ENCODE results near the gene MAMDC2.
"Not testable (repeated sequence)": the region's sequence is repeated elsewhere in the genome, so short reads cannot be mapped to it uniquely, and the experiment has no call there.

Gene MAMDC2

DNA sequence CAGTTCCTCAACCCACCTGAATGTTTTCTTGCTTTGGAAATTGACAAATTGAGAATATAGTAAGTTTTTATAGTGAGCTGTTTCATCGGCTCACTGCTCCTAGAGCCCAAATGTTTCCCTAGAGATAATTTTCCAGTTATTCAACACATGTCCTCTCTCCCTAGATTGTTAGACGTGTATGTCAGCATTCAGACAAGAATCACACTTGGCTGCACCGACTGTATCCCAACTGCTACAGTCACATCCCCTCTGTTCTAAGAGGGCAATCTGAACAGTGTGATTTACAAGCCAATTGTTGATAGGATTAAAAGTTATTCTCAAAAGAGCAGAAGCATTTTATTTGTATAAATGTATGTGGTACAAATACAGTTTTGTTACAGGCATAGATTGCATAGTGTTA is 93.9 kb downstream of the MAMDC2 start:
- no peak for DNase-seq

DNA sequence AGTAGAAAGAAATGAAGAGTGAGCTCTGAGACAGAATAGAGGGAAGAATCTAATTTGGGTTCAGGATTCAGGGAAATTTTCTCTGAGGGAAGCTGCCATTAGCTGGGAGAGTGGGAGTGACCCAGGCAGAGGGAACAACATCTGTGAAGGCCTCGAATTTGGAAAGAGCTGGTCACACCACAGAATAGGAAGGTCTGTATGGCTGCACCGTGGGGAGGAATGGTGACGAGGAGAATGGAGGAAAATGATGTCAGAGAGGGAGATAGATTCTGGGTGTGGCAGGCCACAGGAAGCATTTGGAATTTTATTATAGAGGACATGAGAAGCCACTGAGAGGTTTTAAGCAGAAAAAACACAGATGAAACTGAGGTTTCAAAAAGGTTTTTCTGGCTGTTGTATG is 98.5 kb downstream of the MAMDC2 start:
- no peak for DNase-seq

DNA sequence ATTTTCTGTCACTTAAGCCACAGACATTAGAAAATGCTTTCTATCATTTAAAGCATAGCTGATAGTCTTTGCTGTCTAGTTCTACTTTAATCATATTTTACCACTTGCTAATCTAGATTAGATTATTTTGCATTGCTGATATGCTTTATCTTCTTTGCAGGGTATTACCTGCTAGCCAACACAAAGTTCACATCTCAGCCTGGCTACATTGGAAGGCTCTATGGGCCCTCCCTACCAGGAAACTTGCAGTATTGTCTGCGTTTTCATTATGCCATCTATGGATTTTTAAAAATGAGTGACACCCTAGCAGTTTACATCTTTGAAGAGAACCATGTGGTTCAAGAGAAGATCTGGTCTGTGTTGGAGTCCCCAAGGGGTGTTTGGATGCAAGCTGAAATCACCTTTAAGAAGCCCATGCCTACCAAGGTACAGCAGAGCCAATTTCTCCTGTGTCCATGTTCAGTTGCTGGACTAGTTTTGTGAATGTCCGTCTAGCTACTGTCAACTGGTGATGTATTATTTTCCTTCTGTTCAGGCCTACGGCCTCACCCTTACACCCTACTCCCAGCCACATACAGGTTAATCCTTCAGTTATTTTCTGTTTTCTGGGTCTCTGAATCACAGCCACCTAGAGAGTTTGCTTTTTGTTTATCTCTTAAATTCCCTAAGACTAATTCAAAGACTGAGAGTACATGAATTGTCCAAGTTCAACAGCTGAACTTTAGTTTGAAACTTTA is 99.9 kb downstream of the MAMDC2 start:
- no peak for DNase-seq

DNA sequence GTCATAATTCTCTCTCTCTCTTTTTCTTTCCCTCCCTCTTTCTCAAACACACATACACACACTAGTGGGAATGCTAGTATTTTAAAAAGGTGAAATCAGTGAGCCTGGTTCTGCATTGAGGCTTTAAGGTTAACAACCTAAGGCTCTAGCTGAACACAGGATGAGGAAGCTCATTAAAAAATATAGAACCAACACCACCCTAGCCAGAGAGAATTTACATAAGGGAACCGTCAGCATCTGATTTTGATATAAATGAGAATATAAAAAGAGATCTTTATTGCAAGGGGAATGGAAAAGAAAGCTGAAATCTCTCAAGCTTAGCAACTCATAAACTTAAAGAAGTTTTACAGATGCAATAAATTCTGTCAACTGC is 100.5 kb downstream of the MAMDC2 start:
- no peak for DNase-seq

DNA sequence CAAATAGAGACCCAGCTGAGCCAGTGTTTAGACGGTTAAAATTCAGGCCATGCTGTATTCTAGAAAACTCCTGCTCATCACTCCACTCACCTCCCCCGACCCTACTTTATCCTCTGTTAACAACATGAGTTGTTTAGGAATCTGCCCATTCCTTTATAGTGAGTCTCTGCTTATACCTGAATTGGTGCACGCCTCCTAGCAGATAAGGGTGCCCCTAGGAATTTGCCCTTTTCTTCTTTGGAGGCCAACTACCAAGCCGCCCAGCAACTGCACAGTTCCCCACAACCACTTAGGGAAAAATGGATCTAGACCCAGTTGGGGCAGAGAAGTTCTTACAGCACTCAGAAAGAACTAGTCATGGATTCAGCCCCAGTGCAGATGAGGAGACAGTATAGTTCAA is 102.3 kb downstream of the MAMDC2 start:
- DNase-seq = no peak

- peak; percentile 35 for DNase-seq
Observed at GRCh38 chr9:70147196-70147595, 103.5 kb downstream of the MAMDC2 start.

DNA sequence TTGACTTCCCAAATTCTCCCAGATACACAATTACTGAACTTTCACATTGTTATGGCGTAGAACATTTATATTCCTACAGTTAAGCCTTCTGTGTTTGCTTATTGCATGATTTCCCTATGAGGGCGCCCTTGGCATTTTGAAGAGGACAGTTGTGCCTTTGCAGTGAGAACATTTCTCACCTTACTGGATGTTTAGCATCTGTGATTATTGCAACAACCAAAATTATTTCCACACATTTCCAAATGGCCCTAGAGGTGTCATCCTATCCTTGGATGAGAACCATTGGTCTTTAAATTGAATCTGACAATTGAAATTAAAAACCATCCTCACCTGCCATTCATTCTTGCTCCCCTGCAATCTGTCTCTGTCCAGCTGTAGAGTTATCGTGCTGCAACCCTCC is 104.0 kb downstream of the MAMDC2 start:
- DNase-seq = no peak

GRCh38 chr9:70152350-70152749 is 108.7 kb downstream of the MAMDC2 start:
- no peak for DNase-seq

GRCh38 chr9:70156729-70157128 is 113.1 kb downstream of the MAMDC2 start:
- DNase-seq = no peak

- DNase-seq = no peak
Observed at GRCh38 chr9:70159630-70160029, 116.0 kb downstream of the MAMDC2 start.

DNA sequence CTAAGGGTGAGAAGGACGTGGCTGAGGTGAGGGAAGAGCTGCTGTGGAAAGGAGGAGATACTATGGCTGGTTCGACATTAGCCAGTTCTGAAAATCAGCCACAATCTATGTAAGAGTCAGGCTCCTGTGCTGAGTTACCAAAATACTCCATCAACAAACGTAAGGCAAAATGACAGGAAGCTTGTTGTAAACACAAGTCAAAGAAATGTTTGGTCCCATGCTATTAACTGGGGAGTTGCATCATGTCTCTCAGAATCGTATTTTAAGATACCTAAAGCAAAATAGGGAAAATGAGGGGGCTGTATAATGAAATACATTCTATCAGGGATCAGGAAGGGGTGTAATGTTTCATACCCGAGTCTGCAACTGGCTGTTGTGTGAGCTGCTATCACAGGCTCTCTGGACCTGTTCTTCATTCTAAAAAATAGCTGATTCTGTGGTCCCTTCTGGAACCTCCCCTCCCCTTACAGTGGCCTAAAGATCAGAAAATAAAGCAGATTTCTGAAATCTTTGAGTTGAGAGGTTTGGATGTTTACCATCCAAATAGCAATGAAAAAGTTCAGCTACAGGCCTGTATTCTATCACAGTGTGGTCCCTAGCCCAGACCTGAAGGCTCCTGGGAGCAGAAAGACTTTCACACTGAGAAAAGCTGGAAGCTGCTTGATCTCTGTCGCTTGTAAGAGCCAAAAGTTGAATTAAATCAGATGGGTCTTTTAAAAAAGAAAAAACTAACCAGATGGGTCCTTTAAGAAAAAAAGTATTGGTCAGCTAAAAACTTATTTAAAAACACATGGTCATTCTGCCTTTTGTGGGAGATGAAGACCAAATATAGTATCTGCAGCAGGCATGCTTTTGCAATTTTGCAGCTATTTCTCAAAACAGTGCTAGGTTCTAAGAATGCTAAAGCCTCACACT is 117.3 kb downstream of the MAMDC2 start:
- no peak for DNase-seq

DNA sequence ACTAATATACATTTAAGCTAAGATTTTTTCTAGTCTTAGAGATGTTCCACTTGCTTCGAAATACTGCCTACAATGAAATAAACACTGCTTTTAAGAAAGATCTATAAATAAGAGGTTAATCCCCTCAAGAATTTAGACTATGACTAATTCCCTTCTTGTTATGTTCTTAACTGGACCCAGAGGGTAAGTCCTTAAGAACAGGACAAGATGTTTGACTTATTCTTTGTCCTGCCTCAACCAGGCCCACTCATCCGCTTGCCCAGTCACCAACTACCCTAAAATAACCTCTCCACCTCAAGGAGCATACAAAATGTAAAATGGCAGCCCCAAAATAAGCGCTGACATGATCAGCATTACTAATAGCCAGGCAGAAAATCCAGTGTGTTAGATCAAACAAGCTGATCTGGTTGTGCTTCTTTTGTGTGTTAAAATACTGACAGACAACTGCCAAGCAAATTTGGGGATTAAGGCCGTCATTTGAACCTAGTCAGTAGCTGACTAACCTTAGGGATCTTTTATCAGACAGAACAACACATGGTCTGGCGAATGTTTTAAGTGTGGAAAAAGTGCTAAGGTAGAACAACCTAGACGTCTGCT is 121.5 kb downstream of the MAMDC2 start:
- no peak for DNase-seq

DNA sequence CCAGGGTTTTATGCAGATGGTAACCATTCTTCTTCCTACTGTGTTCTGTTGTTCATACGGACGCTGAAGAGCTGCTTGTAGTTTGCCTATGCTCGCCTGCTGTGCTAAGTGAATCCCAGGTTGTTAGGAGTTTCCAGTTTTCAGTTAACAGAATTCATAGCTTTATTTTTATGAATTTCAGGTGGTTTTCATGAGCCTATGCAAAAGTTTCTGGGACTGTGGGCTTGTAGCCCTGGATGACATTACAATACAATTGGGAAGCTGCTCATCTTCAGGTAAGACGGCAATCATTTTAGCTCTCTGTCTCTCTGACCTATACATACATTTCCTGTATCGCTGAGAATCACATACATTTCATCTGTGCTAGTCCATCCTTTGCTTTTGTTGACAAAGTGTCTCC is 124.9 kb downstream of the MAMDC2 start:
- DNase-seq = no peak

GRCh38 chr9:70169222-70169621 is 125.6 kb downstream of the MAMDC2 start:
- DNase-seq = no peak

DNA sequence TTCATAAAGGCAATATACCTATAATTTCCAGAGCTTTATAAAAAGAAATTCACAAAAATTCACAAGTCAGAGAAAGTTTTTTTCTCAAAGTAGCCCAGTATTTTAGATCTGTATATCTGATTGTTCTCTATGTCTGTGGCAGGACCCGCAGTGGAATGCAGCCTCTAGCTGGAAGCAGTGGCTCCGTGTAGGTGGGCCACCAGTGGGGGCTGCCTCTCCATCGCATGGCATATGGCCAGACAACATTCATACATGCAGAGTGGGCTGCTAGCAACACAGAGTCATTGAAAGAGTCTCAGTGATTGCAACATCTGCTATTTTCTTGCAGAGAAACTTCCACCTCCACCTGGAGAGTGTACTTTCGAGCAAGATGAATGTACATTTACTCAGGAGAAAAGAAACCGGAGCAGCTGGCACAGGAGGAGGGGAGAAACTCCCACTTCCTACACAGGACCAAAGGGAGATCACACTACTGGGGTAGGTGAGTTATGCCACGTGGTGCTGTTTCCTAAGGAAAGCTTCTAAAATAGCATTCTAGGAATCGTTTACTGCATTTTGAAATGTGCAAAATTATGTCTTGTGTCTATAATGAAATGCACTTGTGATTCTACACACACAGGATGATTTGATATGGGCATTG is 126.6 kb downstream of the MAMDC2 start:
- no peak for DNase-seq

DNA sequence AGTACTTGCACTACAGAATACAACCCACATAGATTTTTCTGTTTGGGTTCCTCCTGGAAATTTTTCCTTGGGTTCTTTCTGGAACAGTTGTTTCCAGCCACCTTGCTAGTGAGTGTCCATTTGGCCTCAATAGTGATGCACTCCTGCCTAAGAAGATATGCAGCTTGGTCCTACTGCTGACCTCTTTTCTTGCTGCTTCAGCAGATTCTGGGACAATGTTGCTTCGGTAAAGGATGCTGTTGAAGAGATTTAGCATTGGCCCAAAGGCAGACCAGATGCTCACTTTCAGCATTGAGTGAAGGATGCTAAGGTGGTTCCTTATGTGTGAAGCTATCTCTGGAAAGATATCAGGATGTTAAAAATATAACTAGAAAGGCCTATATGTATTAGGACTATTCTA is 128.9 kb downstream of the MAMDC2 start:
- DNase-seq = no peak

DNA sequence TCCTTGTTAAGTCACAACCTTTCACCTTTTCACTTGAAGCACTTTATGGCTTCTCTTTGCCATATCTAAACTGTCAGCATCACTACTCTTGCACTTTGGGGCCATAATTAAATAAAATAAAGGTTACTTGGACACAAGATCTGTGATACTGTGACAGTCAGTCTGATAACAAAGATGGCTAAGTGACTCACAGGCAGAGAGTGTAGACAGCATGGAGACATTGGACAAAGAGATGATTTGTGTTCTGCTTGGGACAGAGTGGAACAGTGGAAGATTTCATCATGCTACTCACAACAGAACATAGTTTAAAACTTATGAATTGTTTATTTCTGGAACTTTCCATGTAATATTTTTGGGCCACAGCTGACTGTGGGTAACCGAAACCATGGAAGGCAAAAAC is 133.5 kb downstream of the MAMDC2 start:
- no peak for DNase-seq

DNA sequence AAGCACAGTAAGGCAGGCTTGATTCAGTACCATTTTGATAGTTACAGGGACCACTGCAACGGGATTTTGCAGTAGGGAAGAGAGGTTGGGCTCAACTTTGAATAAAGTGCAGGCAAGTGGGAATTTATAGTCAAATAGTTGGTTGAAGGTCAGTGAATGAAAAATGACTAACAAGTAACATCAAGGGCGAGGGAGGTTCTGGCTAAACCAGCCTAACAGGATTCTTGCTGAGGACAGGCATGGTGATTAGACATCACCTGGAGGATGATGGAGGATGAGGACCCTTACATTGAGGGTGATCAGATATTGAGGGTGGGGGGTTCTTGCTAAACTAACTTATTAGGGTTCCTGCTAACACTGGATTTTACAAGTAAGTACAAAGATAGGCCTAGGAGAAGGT is 149.1 kb downstream of the MAMDC2 start:
- DNase-seq = no peak

DNA sequence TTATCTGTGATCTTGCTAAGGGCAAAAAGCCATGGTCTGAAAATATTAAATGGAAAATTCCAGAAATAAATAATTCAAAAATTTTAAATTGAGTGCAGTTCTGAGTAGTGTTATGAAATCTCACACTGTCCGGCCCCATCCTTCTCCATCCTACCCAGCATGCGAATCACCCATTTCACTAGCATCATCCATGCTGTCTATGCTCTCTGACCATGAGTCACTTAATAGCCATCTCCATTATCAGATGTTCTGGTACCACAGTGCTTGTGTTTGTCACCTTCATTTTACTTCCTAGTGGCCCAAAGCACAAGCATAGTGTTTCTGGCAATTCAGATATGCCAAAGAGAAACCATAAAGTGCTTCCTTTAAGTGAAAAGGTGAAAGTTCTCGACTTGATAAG is 151.8 kb downstream of the MAMDC2 start:
- DNase-seq = no peak

DNA sequence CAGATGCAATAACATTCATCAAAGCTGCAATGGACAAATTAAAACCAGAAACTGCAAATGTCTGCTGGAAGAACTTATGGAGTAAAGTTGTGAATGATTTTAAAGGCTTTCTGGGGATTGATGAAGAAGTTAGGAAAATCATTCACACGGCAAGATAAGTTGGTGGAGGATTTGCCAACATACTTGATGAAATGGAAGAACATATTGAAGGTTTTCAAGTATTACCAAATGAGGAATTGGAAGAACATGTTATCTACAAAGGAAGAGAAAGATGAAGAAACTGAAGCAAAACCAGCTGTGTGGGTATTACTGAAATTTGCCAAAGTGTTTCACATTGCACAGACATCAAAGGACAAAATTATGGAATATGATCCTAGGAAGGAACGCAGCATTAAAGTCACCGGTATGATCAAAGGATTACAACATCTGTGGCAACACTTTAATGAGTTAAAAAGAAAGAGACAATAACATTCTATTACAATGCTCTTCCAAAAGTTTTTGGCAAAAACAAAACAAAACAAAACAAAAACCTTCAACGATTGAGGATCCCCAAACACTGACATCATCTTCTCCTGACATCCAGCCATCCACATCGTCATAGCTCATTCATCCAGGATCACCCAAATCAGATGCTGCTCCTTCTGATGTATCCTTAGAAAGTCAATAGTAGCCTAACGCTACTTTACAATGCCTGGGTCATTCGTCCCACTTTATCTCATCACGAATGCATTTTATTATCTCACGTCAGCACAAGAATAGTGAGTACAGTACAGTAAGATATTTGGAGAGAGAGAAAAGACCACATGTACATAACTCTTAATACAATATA is 153.8 kb downstream of the MAMDC2 start:
- DNase-seq = no peak

GRCh38 chr9:70204743-70205142 is 161.1 kb downstream of the MAMDC2 start:
- DNase-seq = not testable (repeated sequence)

DNA sequence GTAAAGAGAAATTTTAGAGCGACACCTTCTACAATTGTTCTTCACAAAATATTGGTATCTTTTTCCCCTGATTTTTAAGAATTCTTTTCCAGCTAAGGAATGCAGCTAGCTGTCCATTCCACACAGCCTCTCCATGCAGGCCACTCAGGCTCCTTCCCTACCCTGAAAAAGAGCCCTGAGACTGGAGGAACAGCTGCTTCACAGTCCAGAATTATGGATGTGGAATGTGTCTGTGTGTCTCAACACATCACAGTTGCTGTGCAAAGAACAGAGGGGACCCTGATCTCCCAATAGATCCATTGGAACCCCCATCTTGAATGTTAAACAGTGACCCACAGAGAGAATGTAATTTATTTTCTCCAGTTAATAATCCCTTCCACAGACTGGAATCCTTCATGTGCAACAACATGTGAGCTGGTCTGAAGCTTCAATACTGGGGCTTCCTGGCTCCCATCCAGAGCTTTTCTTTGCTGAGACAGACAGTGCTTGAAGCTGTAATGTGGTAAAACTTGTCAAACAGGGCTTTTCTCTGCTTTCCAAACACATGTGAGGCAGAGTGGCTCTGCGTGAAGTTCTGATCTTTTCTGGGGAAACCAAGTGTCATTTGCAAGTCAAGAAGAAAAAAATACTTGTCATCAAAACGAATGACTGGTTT is 161.8 kb downstream of the MAMDC2 start:
- no peak for DNase-seq
